Astrocyte of the spinal cord (primary cell): ENCODE data around the gene NRN1.
"Not testable (repeated sequence)": the region's sequence is repeated elsewhere in the genome, so short reads cannot be mapped to it uniquely, and the experiment has no call there.

ENCODE experiments used
- DNase-seq: peaks from one replicate; pipeline ENCODE4 v3.0.0; 2011; ENCODE audit warnings: low read depth, low spot score
- H3K4me3 ChIP-seq: 2 replicates; pipeline ENCODE4 v1.5.1; 2011; ENCODE audit warnings: low read depth, mild to moderate bottlenecking, low read length, moderate library complexity
- CTCF ChIP-seq: IDR thresholded peaks from 2 replicates; pipeline ENCODE4 v1.5.1; 2012; ENCODE audit warnings: low read depth, mild to moderate bottlenecking, low read length, inconsistent platforms
- in situ Hi-C: cut with HindIII; loops from 2 replicates; pipeline ENCODE4 v1.10.0; 2017; ENCODE audit warnings: low sequenced_read_pairs

Gene NRN1

DNA sequence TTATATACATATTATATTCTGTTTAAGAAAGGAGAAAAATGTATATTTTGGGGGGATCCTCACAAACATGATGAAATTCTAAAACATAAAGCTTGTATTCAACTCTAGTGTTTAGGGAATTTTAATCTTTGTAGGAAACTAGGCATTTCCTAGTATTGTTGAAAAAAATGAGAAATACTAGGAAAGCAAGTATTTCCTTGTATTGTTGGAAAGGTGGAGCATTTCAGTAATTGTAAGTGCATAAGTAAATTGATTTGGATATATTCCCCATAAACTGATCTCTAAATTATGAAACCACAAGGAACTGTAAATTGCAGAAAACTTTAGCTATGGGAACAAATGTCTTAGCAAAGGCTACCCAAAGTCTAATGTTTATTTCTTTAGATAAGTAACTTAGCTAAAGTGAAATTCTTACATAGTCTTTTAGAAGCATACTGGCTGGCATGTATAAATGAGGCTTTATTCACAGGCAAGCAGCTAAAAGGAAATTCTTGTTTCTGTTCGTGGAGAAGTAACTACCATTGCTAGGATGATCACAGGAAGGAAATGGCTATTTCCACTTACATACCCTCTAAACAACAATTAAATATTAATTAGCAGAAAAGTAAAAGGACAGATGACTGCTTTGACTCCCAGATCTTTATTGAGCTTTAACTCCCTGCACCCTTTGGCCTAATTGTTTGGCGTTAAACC is 19.9 kb upstream of the NRN1 start:
- H3K4me3 ChIP-seq: no peak overlapping the region
- DNase-seq: no peak
- in situ Hi-C loops: no loop called here
- TF ChIP-seq CTCF: no peak

GRCh38 chr6:6025736-6026135 is 19.0 kb upstream of the NRN1 start:
- DNase-seq: no peak
- in situ Hi-C loops: no loop called here
- no peak overlapping the region for H3K4me3 ChIP-seq
- TF ChIP-seq CTCF: no peak

GRCh38 chr6:6024220-6024619 is 17.5 kb upstream of the NRN1 start:
- no peak for TF ChIP-seq CTCF
- in situ Hi-C loops: no loop called here

DNA sequence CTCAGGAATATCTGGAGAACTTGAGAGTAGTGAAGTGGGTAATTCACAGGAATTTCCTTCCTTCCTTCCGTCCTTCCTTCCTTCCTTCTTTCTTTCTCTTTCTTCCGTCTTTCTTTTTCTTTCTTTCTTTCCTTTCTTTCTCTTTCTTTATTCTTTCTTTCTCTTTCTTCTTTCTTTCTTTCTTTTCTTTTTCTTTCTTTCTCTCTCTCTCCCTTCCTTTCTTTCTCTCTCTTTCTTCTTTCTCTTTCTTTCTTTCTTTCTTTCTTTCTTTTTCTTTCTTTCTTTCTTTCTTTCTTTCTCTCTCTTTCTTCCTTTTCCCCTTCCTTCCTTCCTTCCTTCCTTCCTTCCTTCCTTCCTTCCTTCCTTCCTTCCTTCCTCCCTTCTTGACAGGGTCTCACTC is 16.1 kb upstream of the NRN1 start:
- DNase-seq, H3K4me3 ChIP-seq, in situ Hi-C loops: not testable (repeated sequence)

More at GRCh38 chr6:6024220-6024619, 17.5 kb upstream of the NRN1 start:
- DNase-seq: no peak
- H3K4me3 ChIP-seq: no peak overlapping the region

- peak overlapping the region; percentile 40 for H3K4me3 ChIP-seq
- TF ChIP-seq CTCF: no peak
- in situ Hi-C loops: no loop called here
- DNase-seq: peak; percentile 66
These were observed 2.1 kb upstream of the NRN1 start for GRCh38 chr6:6008648-6009421.

DNA sequence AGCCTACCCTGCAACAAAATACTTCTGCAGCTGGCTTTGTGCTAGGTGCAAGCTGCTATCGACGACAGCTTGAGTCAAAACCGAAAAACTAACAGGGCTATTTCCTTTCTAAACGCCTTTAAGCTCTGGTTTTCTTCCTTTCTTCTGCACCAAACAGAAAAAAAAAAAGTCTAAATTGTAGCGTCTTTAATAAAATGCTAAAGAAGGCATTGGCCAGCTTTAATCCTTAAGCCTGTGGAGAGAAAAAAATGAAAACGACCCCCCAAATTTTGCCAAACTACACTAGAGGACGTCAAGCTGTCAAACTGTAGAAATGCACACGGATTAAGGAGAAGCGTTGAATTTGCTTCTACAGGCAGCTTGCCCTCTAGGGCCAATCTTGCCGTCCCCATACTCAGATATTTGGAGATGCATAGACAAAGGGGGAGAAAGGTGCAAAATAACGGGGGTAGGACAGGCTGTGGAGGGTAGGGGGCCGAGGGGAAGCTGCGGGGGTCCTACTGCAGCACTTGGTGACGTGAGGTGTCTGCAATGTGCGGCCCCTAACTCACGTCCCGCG is 1.4 kb upstream of the NRN1 start:
- in situ Hi-C loops: no loop called here
- DNase-seq: no peak
- peak overlapping the region; percentile 40 for H3K4me3 ChIP-seq
- TF ChIP-seq CTCF: no peak
